Stimulated activated CD8-positive, alpha-beta memory T cell treated with anti-CD3 and anti-CD28 coated beads, Interleukin-12 subunit alpha, Interleukin-12 subunit beta, amount 100 ng/mL, for 1 hour (primary cell): ENCODE measurements around the gene ADAMTSL3.

Experiments used
- DNase-seq: peaks from one replicate; pipeline ENCODE4 v3.0.0-alpha.2; 2020; ENCODE audit warnings: low read depth

The ADAMTSL3 gene

DNA sequence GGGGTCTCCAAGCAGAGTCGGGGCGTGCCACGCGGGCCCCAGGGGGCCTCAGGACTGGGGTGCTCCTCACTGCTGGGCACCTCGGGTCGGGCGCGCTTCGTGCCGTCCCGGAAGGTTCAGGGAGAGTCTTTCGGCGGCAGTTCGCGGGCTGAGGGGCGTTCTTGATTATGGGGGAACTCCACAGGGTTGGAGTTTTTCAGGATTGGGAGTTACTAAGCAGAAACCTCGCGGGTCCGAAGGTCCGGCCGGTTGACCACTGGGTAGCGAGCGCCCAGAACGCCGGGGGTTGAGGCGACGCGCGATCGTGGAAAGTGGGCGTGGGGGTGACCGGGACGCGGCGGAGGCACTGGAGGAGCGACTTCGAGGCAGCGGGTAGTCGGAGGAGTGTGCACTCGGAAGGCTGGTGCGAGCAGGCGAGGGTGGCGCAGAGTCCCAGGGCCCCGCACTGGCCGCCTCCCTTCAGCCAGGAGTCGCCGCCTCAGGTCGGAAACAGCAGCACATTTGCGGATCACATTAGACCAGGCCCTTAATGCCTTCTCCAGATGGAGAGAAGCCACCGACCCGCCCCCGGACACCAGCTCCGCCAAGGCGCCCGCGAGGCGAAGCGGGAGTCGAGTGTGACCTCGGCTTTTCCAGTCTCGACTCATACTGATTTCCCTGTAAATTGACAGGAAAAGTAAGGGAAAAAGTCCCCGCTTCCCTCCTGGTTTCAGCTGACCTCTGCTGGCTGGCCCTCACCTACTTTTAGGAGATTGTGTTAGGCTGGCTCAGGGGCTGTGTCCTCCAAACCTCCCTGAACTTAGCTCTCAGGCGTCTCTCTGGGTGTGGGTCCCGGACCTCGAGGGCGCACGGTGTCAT is 685 bp downstream of the ADAMTSL3 start:
- no peak for DNase-seq

DNA sequence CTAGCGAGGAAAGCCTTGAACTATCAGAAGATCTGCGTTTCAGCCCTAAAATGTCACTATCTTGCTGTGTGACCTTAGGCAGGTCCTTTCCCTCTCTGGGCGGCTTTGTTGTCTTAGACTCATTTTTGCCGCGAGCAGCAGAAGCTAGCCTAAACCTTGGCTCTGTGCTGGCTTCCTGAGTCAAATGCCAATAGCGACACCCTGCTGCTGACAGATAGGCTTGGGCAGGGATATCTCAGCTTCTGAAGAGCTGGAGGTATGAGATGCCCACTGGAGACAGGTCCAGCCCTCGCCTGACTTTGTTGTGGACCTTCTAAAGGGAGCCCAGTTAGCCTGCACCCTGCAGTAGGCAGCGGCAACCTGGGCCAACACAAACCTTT is 1.3 kb downstream of the ADAMTSL3 start:
- no peak for DNase-seq

DNA sequence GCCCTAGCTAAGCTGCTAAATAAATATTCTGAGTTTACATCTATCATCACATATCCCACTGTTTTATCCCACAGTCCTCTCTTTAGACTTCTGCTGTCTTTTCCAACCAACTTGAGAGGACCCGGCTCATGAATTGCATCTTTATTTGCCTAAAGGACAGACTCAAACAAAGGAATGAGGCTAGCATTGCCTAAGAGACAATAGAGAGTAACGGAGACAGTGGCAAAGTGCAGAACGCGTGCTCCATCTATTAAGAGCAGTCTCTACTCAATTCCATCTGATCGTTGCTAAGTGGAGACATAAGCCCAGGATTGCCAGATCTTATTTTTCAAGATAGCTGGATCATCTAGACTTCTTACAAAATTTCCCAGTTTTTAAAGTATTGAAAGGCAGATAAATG is 2.3 kb downstream of the ADAMTSL3 start:
- no peak for DNase-seq

DNA sequence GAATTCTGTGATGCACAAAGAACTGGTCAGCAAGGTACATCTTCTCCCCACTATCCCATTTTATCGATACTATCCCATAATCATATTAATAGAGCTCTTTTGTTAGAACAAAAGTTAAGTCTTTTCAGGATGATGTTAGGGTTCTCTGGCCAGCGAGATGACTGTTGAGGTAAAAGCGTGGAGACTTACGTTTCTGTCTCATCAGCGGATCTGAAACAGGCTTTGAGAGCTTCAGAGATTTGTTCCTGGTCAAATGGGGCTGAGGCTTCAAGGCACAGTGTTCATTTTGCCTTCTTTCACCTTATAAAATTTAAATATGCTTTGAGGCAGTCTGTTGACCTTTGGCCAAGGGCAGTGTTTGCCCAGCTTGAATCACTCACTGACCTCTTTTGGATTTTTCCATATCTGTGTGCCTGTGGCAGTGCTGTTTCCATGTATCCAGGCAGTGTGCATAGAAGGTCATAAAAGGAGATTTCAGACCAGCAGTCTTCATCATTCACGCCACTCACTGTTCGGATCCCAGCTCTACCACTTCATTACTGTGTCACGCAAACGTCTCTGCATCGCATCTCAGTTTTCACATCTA is 3.1 kb downstream of the ADAMTSL3 start:
- DNase-seq: no peak

DNA sequence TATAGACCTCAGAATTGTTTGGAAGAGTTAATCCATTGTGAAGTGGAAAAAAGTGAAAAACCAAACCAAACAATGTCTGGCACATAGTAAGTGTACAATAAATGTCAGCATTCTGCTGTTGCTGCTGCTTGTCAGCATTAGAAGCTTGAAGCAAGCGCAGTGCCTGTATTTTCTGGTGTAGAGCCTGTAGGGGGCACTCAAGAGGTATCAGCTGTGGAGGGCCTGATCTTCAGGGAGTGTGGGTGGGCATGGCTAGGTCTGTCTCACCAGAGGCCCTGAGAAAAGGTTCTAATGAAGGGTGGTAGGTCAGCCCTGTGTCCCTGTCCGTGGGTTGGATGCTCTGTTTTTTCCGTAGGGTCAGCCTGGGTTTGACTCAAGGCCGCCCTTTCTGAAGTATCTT is 3.6 kb downstream of the ADAMTSL3 start:
- DNase-seq: no peak

DNA sequence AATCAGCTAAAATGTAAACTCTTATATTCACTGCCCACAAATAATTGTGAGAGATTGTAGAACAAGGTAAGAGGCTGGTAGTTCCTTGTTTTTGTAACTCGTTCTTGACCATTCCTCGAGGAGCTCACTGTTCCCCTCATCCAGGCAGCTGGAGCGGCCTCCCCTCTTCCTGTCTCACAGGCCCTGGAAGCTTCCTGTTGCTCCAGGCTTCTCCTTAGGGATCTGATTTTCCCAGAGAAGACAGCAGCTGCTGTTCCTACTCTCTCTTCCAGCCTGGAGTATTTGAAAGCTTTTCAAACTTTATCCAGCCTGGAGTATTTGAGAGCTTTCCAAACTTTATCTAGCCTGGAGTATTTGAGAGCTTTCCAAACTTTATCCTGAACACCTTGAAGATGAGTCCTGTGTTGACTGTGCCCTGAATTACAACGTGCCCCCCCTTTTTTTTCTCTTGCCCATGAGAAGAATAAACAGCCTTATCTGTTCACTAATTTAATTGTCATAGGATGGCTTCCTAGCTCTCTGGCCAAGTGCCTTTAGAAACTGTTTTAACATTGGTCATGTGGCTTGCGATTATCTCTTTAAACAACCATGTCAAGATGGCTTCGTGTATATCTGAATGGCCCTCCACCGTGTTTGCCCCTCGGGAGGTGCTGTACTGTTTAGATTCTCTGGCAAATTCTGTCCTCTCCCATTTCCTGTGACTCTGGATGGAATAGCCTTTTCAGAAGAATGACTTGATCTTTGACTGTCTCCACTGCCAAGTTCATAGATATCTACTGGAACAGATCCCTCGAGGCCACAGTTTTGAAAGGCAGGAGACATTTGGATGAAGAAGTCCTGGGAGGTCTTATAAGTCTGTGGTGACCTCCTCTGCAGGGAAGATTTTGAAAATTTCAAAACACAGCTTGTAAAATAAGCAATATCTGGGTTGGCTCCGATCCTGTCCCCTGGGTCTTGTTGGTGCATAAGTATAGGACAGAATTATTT is 4.8 kb downstream of the ADAMTSL3 start:
- DNase-seq: no peak

DNA sequence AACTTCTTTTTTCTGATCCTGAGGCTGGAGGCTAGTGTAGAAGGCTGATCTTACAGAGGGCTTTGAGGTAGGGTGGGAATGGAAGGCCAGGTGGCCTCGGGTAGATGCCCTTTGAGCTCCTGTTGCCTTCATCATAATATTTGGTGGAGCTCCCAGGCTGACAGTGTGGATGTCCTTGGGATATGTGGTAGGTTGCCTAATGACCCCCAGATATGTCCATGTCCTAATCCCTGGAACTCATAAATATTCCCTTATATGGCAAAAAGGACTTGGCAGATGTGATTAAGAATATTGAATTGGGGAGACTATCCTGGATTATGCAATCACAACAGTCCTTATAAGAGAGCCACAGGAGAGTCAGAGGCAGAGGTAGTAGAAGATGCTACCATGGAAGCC is 5.5 kb downstream of the ADAMTSL3 start:
- DNase-seq: no peak

DNA sequence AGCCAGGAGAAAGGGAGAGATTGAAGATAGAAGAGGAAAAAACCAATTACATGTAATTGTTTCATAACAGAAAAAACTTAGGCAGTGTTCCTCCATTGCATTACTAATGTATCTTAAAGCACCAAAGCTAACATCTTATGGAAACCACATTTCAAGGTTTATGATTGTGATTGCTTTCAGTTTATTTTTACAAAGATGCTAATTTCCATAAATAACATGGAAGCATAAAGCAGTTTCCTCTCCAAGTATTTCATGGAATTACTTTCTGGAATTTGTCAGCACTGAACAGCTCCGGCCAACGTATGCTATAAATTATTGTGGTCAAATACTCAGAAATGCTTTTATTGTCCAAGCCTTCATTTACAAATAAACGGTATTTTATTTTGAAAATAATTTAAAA is 11.6 kb downstream of the ADAMTSL3 start:
- no peak for DNase-seq

DNA sequence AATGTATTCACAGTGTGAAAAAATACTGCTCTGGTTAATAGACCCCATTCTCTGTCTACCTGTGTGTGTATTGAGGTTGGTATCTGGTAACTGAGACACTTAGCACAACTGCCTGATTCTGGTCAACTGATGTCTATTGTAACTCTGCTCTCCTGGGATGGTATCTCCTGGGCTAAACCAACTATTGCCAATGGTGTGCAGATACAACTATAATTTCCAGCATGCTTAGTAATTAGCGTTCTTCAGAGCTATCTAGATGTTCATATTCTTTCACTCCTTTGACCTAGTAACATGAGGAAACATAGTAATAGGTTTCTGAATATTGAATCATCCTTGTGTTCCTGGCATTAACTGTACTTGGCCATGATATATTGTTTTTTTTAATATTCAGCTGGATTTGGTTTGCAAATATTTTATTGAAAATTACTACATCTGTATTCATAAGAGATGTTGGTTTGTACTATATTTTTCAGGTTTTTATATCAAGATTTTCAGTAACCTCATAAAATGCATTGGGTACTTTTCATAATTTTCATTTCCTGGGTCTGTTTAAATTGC is 16.8 kb downstream of the ADAMTSL3 start:
- DNase-seq: no peak

DNA sequence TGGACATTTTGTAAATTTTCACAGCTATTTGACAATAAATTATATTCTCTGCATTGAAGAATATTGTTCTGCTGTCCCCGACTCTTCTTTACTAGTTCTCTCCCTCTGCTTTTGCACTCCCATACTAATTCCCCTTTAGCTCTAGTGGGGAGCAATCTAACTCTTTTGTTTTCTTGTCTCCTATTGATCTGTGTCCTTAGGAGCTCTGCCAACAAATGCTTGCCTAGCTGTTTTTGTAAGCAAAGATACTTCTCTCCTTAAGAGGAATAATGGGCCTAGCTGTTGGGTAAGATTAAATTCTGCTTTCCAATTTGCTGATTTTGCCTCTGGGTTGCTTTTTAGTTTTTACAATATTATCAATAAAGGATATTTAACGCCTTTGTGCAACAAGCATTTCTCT is 17.7 kb downstream of the ADAMTSL3 start:
- no peak for DNase-seq

DNA sequence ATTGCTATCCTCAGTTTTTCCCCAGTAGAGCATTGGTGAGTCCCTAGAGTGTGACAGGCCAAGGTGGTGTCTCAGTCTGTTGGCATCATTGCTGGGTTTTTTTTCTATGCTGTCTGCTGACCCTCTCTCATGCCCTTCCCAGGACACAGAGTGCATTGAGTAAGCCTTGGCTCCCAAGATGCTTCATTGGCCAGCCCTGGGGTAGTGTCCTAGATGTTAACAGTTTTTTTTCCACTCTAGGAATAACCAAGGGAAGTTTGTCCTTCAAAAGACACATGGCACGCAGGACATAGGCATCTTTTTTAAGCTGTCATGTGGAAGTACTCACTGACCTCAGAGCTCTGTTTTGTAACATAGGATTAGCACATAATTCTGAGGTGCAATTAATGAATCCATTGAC is 19.5 kb downstream of the ADAMTSL3 start:
- DNase-seq: no peak

DNA sequence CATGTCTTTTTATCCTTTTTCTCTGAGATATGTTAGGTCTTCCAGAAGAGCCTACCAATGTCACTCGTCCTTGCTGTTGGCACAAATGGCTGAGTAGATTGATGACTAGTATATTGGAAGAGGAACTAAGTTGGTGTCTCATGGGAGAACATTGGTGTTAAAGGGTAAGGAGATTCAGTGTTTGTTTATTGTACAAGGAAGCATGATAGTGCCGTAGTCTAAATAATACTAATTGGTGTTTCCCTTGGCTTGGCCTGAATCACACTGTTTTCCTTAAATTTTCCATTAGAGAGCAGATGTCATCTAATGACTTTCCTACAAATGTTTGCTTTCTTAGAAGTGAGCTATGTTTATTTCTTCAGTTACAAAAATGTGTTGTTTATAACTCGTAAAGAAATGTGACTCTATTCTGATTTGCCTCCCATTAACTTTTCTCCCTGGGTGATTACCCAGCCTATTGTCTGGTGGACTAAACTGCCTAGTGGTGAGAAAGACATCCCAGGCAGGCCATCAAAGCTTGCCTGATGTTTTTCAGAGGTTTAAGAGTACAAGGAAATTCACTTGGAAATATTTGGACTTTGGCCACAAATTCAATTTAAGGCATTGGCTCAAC is 28.7 kb downstream of the ADAMTSL3 start:
- DNase-seq: no peak

DNA sequence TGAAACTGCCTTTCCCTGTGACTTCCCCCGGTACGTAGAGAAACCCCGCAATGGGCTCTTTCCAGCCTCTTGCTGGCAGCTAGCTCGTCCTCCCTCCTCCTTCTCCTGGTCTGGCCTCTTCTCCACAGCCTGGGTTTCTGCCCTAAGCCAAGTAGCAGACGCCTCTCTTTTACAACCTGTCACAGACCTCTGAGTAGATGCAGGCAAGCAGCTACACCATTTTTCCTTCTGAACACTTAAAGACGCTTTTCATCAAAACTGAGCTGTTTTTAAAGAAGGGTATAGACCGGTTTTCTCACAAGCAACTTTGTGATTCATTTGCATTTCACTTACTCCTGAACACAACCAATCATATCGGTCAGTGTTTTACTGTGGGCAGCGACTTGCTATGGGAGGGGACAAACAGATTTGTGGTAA is 32.0 kb downstream of the ADAMTSL3 start:
- no peak for DNase-seq

DNA sequence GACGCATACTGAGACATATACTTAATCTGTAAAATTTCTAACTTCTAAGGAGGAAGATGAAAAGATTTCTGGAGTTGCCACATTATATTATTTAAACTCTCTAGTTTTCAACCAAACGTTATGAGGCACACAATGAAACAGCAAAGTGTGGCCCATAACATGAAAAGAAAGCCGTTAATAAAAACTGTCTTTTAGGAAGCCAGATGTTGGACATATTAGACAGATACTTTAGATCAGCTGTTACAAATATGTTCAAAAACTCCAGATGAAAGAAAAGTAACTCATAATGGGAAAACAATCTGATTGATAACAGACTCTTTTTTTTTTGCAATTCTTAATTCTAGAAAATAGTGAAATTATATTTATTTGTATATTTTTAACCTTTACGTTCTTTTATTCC is 34.3 kb downstream of the ADAMTSL3 start:
- DNase-seq: no peak

DNA sequence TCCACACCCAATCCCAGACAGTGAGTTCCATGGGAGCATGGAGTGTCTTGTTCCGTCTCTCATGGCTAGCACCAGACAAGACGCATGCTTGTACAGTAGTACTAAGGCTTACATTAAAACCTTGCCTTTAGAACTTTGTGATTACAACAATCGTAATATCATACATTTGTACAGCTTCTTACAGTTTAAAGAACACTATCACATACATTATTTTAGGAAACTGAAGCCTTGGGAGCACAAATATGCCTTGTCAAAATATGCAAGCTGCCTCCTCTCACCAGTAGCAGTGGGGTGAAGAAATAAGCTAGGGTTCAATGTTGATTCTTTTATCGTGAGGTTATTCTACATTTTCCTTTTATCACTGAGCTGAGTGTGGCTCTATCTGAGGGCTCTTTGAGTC is 36.8 kb downstream of the ADAMTSL3 start:
- DNase-seq: no peak

DNA sequence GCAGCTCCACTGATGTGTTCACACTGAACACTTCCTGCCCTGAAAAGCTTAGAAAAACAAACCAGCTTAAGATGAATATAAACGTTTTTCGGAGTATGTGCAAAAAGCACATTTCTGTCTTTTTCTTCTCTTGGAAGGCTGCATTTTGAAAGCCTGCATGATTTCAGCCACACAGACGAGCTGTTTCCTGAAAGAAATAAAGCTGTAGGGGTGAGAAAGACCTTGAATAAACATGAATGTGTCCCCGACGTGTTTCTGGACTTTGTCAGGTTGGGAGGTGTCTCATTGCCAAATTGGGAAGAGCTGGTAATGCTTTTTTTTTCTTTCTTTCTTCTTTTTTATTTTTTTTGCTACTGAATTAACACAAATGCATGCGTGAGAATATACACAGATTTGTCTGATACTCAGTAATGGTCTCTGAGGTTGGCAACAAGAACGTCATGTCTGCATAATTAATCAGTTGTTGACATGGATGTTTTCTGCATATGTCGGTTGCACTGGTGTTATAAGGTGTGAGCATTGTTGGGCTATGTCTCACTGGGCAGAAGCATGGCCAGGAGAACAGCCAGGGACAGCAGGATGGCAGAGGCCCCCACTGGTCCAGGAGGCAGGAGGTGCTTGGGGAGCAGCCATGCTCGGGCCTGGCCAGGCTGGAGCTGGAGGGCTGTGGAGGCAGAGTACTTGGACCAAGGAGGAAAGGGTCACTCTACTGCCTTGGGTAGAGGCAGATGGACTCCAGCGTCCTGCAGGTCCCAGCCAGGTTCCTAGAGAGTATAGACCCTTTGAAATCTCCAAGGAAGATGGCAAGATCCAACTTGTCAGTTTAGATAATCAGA is 39.0 kb downstream of the ADAMTSL3 start:
- DNase-seq: no peak

DNA sequence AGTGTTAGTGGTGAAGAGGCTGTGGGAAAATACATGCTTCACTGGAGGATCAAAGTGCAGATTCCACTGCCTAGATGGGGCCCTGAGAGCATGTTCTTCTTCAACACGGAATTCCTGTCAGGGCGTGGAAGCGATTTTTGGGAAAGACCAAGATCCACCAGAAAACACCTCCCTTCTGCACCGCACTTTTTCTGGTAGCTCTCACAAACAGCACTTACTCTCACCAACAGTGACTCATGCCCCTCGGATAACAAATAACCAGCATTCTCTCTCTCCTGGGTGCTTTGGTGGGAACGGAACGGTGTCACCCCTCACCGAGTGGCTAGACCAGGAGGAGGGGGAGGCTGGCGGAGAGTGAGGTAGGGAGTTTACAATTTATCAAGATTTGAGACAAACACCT is 40.1 kb downstream of the ADAMTSL3 start:
- DNase-seq: no peak

DNA sequence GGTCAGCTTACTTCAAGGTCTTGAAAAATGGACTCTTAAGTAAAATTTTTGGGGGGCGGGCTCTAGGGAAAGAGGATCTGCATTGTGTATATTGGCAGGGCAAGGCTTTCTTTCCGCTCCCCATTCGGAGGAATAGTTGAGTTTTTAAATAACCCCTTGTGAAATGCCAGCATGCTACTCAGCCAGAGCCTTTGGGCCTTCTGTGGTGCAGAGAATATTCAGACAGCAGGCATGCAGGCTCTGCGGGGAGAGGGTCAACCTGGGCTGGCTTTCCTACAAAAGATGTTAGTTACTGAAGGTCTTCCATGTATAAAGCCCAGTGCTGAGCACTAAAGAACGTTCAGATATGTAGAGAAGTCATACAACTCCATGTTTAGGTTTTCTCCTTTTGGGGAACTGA is 40.6 kb downstream of the ADAMTSL3 start:
- DNase-seq: no peak

DNA sequence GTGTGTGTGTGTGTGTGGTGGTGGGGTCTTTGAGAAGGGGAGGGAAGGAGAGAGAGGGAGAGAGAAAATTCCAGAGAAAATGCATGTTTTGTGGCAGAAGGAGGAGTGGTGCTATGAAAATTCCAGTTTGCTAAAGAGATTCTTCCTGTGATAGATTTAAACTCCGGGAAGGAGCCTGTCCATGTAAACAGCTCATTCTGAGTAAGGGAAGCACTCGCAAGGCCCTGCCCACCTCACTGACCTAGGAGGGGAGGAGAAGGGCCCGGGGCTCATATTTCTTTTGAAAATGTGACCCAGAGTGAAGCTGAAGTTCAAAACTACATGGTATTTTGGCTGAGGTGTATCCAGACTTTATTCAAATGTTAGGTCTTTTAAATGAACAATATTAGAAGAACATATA is 41.3 kb downstream of the ADAMTSL3 start:
- DNase-seq: no peak

DNA sequence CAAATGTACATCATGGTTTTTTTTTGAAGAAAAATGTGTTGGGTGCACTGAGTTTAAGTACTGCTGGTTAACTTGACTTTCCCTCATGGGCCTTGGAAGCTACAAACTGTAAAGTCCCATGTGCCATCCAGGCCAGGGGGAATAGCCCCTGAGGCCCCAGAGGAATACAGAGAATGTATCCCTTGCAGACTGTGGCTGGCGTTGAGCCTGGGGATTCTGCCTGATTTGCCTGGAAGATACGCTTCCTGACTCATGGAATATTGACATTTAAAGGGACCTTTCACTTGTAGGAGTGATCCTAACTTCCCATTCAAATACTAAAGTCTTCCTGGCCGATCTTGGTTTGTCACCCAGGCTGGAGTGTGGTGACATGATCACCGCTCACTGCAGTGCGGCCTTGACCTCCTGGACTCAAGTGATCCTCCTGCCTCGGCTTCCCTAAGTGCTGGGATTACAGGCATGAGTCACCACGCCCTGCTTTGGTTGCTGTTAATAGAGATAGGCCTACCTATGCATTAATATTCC is 42.0 kb downstream of the ADAMTSL3 start:
- DNase-seq: no peak

DNA sequence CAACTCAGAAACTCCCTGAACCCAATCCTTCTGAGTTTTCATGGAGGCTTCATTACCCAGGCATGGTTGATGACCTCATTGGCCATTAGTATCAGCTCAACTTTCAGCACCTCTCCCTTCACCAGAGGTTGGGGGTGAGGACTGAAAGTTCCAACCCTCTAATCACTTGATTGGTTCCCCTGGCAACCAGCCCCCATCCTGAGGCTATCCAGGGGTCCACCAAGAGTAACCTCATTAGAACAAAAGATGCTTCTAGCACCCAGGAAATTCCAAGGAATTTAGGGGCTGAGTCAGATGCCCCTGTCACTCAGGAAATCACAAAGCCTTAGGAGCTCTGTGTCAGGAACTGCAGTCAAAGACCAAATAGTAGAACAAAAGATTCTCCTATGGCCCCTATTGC is 43.8 kb downstream of the ADAMTSL3 start:
- no peak for DNase-seq
